Stimulated activated CD8-positive, alpha-beta memory T cell treated with anti-CD3 and anti-CD28 coated beads, Interleukin-15, amount 100 ng/mL, for 24 hours (primary cell): ENCODE measurements around the gene NF2.
A peak's percentile ranks its signal among the peaks of the same experiment; 100 is the strongest.
"Not testable (repeated sequence)": the region's sequence is repeated elsewhere in the genome, so short reads cannot be mapped to it uniquely, and the experiment has no call there.

Experiments used
- DNase-seq: peaks from one replicate; pipeline ENCODE4 v3.0.0-alpha.2; 2020; ENCODE audit warnings: low read depth

NF2 gene

GRCh38 chr22:29603358-29604075 is at the start of gene NF2:
Gene NF2, plus strand, starts transcription at chr22:29603633. Its CDS starts 366 bp downstream, at chr22:29603999.
- peak; percentile 87 for DNase-seq

GRCh38 chr22:29555065-29555644 is 48.3 kb upstream of the NF2 start:
- no peak for DNase-seq

DNA sequence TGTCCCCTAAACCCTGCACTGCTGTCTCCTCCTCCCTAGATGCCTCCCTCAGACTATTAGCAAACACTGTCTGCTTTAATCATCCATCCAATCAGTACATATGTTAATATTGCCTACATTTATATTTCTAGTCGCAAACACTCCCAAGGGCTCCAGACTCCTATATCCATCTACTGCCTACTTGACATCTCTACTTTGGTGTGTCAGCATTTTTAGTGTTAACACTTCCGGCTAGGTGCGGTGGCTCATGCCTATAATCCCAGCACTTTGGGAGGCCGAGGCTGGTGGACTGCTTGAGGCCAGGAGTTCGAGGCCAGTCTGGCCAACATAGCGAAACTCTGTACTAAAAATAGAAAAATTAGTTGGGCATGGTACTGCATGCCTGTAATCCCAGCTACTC is 44.4 kb upstream of the NF2 start:
- no peak for DNase-seq

GRCh38 chr22:29559853-29560252 is 43.6 kb upstream of the NF2 start:
- DNase-seq: no peak

- DNase-seq: no peak
These were observed 39.6 kb upstream of the NF2 start for GRCh38 chr22:29563652-29564460.

- not testable (repeated sequence) for DNase-seq
These were observed 36.9 kb upstream of the NF2 start for GRCh38 chr22:29566513-29566912.

GRCh38 chr22:29567338-29567737 is 36.1 kb upstream of the NF2 start:
- no peak for DNase-seq

- no peak for DNase-seq
These were observed 34.3 kb upstream of the NF2 start for GRCh38 chr22:29569011-29569678.

DNA sequence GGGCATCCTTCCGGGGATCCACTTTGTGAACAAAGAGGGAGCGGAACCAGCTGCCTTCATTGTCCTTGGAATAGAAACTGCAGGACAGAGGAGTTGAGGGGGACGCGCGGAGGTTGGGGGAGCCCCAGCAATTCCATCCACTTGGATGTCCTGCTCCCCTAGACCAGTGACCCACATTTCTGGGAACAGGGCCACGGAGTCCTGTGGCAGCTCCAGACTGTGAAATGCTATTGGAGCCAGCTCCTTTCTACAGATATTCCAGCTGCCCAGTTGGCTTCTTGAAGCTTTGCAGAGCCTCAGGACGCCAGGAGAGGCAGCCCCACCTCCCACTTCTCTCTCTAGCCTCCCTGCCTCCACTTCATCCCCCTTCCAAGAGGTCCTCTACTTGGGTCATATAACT is 33.0 kb upstream of the NF2 start:
- DNase-seq: no peak

GRCh38 chr22:29570912-29571549 is 32.4 kb upstream of the NF2 start:
- no peak for DNase-seq

GRCh38 chr22:29574762-29575450 is 28.5 kb upstream of the NF2 start:
- no peak for DNase-seq

GRCh38 chr22:29578462-29579200 is 24.8 kb upstream of the NF2 start:
- DNase-seq: no peak

GRCh38 chr22:29580200-29580810 is 23.1 kb upstream of the NF2 start:
- DNase-seq: no peak

DNA sequence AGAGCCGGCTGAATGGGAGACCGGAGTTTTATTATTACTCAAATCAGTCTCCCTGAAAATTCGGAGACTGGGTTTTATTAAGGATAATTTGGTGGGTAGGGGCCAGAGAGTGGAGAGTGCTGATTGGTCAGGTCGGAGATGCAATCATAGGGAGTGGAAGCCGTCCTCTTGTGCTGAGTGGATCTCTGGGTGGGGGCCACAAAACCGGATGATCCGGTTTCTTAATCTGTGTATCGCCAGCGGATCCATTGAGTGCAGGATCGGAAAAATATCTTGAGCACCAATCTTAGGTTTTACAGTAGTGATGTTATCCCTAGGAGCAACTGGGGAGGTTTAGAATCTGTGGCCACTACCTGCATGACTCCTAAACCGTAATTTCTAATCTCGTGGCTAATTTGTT is 21.6 kb upstream of the NF2 start:
- DNase-seq: no peak

GRCh38 chr22:29584975-29585374 is 18.5 kb upstream of the NF2 start:
- no peak for DNase-seq

DNA sequence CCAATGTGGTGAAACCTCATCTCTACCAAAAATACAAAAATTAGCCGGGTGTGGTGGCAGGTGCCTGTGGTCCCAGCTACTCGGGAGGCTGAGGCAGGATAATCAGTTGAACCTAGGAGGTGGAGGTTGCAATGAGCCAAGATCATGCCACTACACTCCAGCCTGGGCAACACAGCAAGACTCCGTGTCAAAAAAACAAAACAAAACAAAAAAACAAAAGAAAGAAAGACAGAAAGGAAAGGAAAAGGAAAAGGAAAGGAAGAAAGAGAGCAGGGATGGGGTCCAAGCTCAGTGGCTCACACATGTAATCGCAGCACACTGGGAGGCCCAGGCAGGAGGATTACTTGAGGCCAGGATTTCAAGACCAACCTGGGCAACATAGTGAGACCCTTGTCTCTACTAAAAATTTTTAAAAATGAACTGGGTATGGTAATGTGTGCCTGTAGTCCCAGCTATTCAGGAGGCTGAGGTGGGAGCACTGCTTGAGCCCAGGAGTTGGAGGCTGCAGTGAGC is 17.2 kb upstream of the NF2 start:
- not testable (repeated sequence) for DNase-seq

- DNase-seq: no peak
These were observed 15.3 kb upstream of the NF2 start for GRCh38 chr22:29587938-29588699.

DNA sequence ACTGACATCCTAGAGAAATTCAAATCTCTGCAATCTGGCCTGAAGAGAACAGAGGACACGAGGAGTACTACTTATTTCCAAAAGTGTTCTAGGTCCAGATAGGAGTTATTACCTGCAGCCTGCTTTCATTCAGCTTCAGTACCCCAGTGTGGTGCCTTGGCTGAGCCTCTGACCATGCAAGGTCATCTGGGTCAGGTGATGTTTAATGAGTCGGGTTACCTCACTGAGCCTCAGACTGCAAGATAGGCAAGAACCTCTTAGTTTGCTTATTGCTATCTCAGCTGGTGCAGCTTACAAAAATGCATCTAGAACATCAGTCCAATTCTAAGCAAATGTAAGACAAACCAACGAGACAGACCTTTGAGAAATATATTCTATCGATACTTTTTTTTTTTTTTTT is 9.5 kb upstream of the NF2 start:
- no peak for DNase-seq

DNA sequence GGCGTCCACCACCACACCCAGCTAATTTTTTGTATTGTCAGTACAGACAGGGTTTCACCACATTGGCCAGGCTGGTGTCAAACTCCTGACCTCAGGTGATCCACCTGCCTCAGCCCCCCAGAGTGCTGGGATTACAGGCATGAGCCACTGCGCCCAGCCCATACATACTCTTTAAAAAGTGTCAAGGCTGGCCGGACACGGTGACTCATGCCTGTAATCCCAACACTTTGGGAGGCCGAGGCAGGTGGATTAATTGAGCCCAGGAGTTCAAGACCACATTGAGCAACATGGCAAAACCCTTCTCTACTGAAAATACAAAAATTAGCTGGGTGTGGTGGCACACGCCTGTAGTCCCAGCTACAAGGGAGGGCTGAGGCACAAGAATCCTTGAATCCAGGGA is 9.0 kb upstream of the NF2 start:
- DNase-seq: not testable (repeated sequence)
